Thyroid gland (tissue), 4 donors: ENCODE results near the gene ST8SIA3.

Experiments
- CTCF ChIP-seq, 6 experiments: fragments of 200-600 bp in 3 of 6; fragments of 450-650 bp in 3 of 6; sonication (generic) in 3 of 6; IDR thresholded peaks; one replicate each; pipeline ENCODE4 v1.5.1; 2016 to 2019; ENCODE audit warnings: antibody characterized with exemption in 6 of 6, mild to moderate bottlenecking in 2 of 6, inconsistent platforms in 1 of 6, moderate library complexity in 1 of 6
- POLR2A ChIP-seq, 2 donors: fragments of 450-650 bp; IDR thresholded peaks; one replicate each; pipeline ENCODE4 v1.6.1; 2017; ENCODE audit warnings: antibody characterized with exemption in 2 of 2, mild to moderate bottlenecking in 2 of 2, moderate library complexity in 1 of 2

GRCh38 chr18:57337890-57338289, 14.5 kb upstream of the ST8SIA3 start:
- TF ChIP-seq CTCF (IDR thresholded peaks at IDR 0.05) (no peak), POLR2A (IDR thresholded peaks at IDR 0.05) (no peak)
